Aorta (tissue), 5 donors: ENCODE measurements around the gene LRRC8E. TPM values are rescaled to one million over a fixed set of nuclear protein-coding genes. Genes with fewer than 3 reads are reported as not detected.
A peak's percentile ranks its signal among the peaks of the same experiment; 100 is the strongest.

Source experiments
- ATAC-seq: fragments of 200-7000 bp; cut with Tn5 transposase; one replicate; pipeline ENCODE4 v1.9.1; 2022; ENCODE audit warnings: moderate library complexity; ENCODE audit not compliant: low FRiP score
- DNase-seq, 2 donors: peaks; one replicate each; pipeline ENCODE4 v3.0.0-alpha.2; 2020
- H3K27ac ChIP-seq, 2 donors: one replicate each; pipeline ENCODE4 v1.5.1; 2013; ENCODE audit warnings: low read length in 2 of 2, mild to moderate bottlenecking in 2 of 2, moderate library complexity in 2 of 2, control low read depth in 1 of 2, inconsistent platforms in 1 of 2, low read depth in 1 of 2
- H3K27me3 ChIP-seq, 2 donors: one replicate each; pipeline ENCODE4 v1.6.1; 2013; ENCODE audit warnings: control low read depth in 1 of 2, low read length in 1 of 2, mild to moderate bottlenecking in 1 of 2, moderate library complexity in 1 of 2; ENCODE audit not compliant: insufficient read depth in 2 of 2, control insufficient read depth in 1 of 2
- H3K36me3 ChIP-seq, 2 donors: one replicate each; pipeline ENCODE4 v1.6.1; 2013; ENCODE audit warnings: control low read depth in 1 of 2, low read length in 1 of 2, mild to moderate bottlenecking in 1 of 2; ENCODE audit not compliant: insufficient read depth in 2 of 2, control insufficient read depth in 1 of 2
- H3K4me1 ChIP-seq, 2 donors: one replicate each; pipeline ENCODE4 v1.6.1; 2013; ENCODE audit warnings: low read length in 2 of 2, control low read depth in 1 of 2, mild to moderate bottlenecking in 1 of 2, moderate library complexity in 1 of 2; ENCODE audit not compliant: insufficient read depth in 2 of 2, control insufficient read depth in 1 of 2
- H3K4me3 ChIP-seq, 2 donors: one replicate each; pipeline ENCODE4 v1.5.1; 2013; ENCODE audit warnings: low read length in 2 of 2, control low read depth in 1 of 2, mild to moderate bottlenecking in 1 of 2
- H3K9me3 ChIP-seq: one replicate; pipeline ENCODE4 v1.6.1; 2013; ENCODE audit warnings: mild to moderate bottlenecking, low read length; ENCODE audit not compliant: control insufficient read depth
- WGBS, 2 donors: extraction: QIAGEN DNeasy Blood & Tissue Kit; methylation state at CpG; one replicate each; pipeline ENCODE4 v1.1.7; 2013; 5-methylcytosine and 5-hydroxymethylcytosine counted together
- intact Hi-C, 2 donors: fragments of 100-400 bp; cut with DNase I; formaldehyde crosslinking; loops; one replicate each; pipeline versions ENCODE4 v1.14.2 to v1.15.0; 2022
- polyA plus RNA-seq, 2 donors: library from polyadenylated mRNA; stranded (reverse); fragments of 200-250 nt; gene quantifications; one replicate each; pipeline ENCODE4 v1.2.3, GENCODE V29; 2013
- total RNA-seq, 2 donors: library from RNA; stranded (reverse); fragmentation: NEBNext Ultra II Directional; extraction: Animal tissue kit (Norgen Biotek cat#: 25700); gene quantifications; one replicate each; pipeline ENCODE4 v1.2.1, GENCODE V29; 2021
- donor health status: healthy with polysubstance abuse.
- donor health status: Bipolar disorder and iron deficiency.
- donor health status: DM: no; HTN: no; CAD: no.
- donor health status: DM: no; HTN: no; CAD: no.
- donor health status: DM: yes; HTN: yes; CAD: no.

LRRC8E gene
- total and polyA plus RNA-seq, 4 donors = 0.60 TPM; not detected in 3

GRCh38 chr19:7851623-7852500 lies 36.4 kb upstream of the LRRC8E start:
- WGBS, 2 donors = 89 to 90% methylated on average over 25 to 26 of the region's 26 CpGs
- Histone ChIP-seq H3K4me3 (no peak overlapping the region), H3K27ac (no peak overlapping the region), H3K4me1 (no peaks in the 10 kb centered on the region), H3K27me3 (no peaks in the 10 kb centered on the region), H3K36me3 (no peaks in the 10 kb centered on the region), H3K9me3 (no peaks in the 10 kb centered on the region)
- intact Hi-C loops = loop anchor here (10.0 kb wide), 1 partner anchor 153 kb away; the partner anchor contains the start of gene ELAVL1 (in 2 of the 2)
- ATAC-seq = no peak
- peak in 1 of 2 donors; percentile 68 for DNase-seq

GRCh38 chr19:7852851-7853769 lies 35.2 kb upstream of the LRRC8E start:
- peak in 1 of 2 donors; percentile 88 for DNase-seq
- Histone ChIP-seq H3K9me3 (no peaks in the 10 kb centered on the region), H3K36me3 (no peaks in the 10 kb centered on the region), H3K4me1 (no peaks in the 10 kb centered on the region), H3K27me3 (no peaks in the 10 kb centered on the region), H3K27ac (no peak overlapping the region), H3K4me3 (no peak overlapping the region)
- 35 to 37% methylated on average over 45 of the region's 45 CpGs for WGBS, 2 donors
- peak; percentile 67 for ATAC-seq
- intact Hi-C loops = loop anchor here (10.0 kb wide), 1 partner anchor 152 kb away; the partner anchor contains the start of gene ELAVL1 (in 2 of the 2)

GRCh38 chr19:7853770-7854128 lies 34.6 kb upstream of the LRRC8E start:
- no peak for ATAC-seq
- Histone ChIP-seq H3K4me3 (no peak overlapping the region), H3K4me1 (no peaks in the 10 kb centered on the region), H3K27me3 (no peaks in the 10 kb centered on the region), H3K9me3 (no peaks in the 10 kb centered on the region), H3K36me3 (no peaks in the 10 kb centered on the region), H3K27ac (no peak overlapping the region)
- 89 to 90% methylated on average over 12 of the region's 12 CpGs for WGBS, 2 donors
- no peak for DNase-seq
- intact Hi-C loops = loop anchor here (10.0 kb wide), 1 partner anchor 151 kb away; the partner anchor contains the start of gene ELAVL1 (in 2 of the 2)

DNA sequence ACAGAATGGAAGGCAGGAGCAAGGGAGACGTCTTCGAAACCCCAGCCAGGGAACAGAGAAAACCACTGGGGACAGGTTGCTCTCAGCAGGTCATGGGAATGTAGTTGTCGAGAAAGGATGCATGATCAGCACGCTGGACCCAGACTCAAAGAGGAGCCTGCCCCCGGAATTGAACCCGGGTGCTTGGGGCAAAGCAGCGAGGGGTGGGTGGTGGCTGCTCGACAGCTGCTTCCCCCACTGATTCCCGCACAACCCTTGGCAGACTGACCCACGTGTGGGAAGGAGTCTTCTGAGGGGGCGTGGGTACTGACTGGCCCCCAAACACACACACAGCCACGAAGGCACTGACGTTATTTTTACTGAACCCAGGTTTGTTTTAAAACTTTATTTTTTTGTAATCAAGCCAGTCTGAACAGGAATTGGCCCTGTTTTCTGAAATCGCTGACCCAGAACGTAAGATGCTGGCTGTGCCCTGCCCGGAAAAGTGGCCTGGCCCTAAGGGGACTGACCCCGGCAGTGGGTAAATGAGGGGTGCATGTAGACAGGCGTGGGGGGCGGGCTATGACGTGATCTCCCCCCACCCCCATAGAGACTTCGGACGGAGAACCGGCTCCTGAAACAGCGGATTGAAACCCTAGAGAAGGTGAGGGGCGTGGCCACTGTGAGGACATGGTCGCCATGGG lies 32.7 kb upstream of the LRRC8E start:
- Histone ChIP-seq H3K4me1 (no peaks in the 10 kb centered on the region), H3K27me3 (no peaks in the 10 kb centered on the region), H3K27ac (no peak overlapping the region), H3K4me3 (no peak overlapping the region), H3K9me3 (no peaks in the 10 kb centered on the region), H3K36me3 (no peaks in the 10 kb centered on the region)
- 82 to 87% methylated on average over 26 of the region's 26 CpGs for WGBS, 2 donors
- DNase-seq (no peak), ATAC-seq (no peak)
- intact Hi-C loops = loop anchor here (10.0 kb wide), 1 partner anchor 149 kb away; the partner anchor contains the start of gene ELAVL1 (in 2 of the 2)

- intact Hi-C loops = loop anchor here (10.0 kb wide), 1 partner anchor 149 kb away; the partner anchor contains the start of gene ELAVL1 (in 2 of the 2)
- H3K9me3 ChIP-seq = no peaks in the 10 kb centered on the region
- DNase-seq = no peak
- no peaks in the 10 kb centered on the region for H3K36me3 ChIP-seq
- WGBS, 2 donors = 83 to 86% methylated on average over 16 of the region's 16 CpGs
- H3K4me1 ChIP-seq = no peaks in the 10 kb centered on the region
- ATAC-seq = no peak
- H3K27ac ChIP-seq = no peak overlapping the region
- no peak overlapping the region for H3K4me3 ChIP-seq
- no peaks in the 10 kb centered on the region for H3K27me3 ChIP-seq
Measured at GRCh38 chr19:7856109-7856591, 32.2 kb upstream of the LRRC8E start.

DNA sequence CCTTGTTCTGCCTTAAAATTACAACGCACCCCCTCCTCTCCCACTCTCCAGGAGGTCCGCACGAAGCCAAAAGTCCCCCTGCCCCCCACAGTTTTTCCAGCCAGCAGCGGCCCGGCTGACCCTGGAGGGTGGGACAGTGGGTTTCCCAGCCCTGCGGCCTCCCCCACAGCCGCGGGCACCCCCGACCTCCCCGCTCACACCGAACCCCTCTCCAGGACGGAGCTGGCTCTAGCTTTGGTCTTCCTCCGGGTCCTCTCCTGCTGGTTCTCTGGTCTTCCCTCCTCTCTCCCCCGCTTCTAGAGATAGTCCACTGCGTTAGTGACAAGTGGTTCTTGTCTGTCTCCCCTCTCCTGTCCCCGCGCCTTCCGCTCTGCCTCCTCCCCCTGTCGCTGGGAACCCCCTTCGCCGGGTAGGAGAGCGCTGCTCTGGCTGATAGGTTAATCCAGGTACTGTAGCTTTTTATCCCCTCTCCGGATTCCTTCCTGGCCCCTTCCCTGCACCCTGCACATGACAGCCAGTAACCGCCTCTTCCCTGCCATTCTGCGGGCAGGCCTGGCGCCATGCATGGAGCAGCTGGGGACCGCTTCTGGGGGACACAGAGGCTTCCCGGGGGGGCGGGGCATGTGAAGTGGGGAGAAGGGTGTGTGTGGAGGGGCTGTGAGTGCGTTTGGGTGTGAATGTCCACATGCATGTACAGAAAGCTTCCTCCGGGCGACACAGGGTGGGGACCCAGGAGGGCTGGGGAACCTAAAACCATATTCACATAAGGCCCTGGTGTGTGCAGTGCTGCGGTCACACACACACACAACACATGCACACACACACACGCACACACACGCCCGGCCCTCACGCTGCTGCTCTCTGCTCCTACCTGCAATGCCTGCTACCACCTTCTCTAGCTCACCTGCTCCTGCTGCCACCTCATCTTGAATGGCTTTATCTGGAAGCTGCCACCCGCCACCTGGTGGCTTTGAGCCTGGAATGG lies 31.3 kb upstream of the LRRC8E start:
- Histone ChIP-seq H3K4me1 (no peaks in the 10 kb centered on the region), H3K9me3 (no peaks in the 10 kb centered on the region), H3K4me3 (no peak overlapping the region), H3K27ac (no peak overlapping the region), H3K27me3 (no peaks in the 10 kb centered on the region), H3K36me3 (no peaks in the 10 kb centered on the region)
- 89% methylated on average over 35 to 38 of the region's 38 CpGs for WGBS, 2 donors
- DNase-seq (no peak), ATAC-seq (no peak)
- intact Hi-C loops = loop anchor here (10.0 kb wide), 1 partner anchor 148 kb away; the partner anchor contains the start of gene ELAVL1 (in 2 of the 2)

GRCh38 chr19:7857727-7858108 lies 30.6 kb upstream of the LRRC8E start:
- no peak for ATAC-seq
- Histone ChIP-seq H3K27ac (no peak overlapping the region), H3K4me3 (no peak overlapping the region), H3K9me3 (no peaks in the 10 kb centered on the region), H3K36me3 (peaks cover 0 to 2% of the 10 kb centered on the region in 2 donors), H3K27me3 (no peaks in the 10 kb centered on the region), H3K4me1 (no peaks in the 10 kb centered on the region)
- intact Hi-C loops = loop anchor here (10.0 kb wide), 1 partner anchor 147 kb away; the partner anchor contains the start of gene ELAVL1 (in 2 of the 2)
- 83 to 89% methylated on average over 8 of the region's 8 CpGs for WGBS, 2 donors
- no peak for DNase-seq
